ENCODE data around the gene FAM241A.

The FAM241A gene

DNA sequence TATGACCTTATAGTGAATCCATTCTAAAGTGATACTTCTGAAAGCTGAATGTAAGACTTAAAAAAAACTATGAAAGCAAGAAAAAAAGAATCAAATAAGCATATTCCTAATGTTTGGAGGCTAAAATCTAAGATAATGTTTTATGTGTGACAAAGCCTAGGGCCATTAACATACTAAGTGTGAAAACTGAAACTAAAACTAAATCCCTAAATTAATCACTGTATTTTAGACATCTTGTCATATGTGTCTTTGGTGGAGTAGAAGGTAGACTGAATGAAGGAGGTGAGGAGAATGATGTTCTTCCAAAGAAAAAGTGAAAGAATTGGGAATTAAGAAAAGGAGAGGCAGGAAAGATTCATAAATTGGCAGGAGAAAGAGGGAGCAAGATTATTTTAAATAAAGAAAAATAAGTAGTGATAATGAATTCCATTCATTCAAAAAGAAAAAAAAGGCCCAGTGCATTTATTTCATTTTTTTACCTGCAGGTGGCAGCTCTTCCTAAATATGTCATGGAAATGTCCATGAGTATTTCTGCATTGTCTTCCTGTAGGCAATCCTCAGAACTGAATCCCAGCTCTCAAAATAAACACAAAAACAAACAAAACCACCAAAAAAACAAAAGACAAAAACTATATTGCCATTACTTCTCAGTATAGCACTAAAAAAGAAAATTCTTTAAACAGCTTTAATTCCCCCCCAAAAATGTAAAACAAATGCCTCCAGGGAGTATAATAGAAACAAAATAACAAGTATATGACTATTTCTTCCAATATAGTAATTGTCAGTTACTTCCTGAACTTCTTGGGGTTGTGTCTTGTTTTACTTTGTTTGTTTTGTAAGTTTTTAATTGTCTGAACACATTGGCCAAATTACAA is 69.4 kb downstream of the FAM241A start:
- DNase-seq (ENCODE audit: low read depth), result no peak

DNA sequence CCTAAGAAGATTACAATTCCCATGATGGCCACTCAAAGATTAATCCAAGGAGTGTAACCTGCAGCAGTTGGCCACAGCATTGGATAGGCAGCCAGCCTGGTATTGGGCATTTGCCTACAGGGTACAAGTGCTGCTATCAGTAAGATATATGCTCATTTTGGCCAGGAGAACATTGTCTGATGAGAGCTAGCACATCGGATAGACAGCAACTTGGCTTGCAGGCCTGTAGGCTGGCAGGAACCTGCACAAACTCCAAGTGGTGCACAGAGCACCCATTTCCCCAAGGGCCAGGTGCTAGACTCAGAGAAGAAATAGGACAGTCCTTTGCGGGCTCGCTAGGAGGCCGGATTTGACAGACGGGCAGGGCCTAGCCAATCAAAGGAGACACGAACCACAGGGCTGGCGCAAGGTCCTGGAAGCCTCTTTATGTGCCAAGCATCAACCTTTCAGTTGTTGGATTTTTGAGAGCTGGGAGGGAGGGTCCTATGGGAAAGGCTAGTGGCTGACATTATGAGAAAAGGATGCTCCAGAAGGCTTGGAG is 74.6 kb downstream of the FAM241A start:
- no peak for DNase-seq (ENCODE audit: low read depth)

DNA sequence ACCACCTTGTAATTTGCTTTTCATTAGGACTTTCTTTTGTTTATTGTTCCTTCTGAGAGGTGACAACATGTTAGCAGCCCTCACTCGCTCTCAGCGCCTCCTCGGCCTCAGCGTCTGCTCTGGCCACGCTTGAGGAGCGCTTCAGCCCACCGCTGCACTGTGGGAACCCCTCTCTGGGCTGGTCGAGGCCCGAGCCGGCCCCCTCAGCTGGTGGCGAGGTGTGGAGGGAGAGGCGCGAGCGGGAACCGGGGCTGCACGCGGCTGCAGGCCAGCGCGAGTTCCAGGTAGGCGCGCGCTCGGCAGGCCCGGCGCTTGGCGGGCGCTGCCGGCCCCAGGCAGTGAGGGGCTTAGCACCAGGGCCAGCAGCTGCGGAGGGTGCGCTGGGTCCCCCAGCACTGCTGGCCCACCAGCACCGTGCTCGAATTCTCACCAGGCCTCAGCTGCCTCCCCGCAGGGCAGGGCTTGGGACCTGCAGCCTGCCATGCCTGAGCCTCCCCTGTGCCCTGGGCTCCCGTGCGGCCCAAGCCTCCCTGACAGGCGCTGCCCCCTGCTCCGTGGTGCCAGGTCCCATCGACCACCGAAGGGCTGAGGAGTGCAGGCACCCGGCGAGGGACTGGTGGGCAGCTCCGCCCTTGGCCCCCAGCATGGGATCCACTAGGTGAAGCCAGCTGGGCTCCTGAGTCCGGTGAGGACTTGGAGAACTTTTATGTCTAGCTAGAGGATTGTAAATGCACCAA is 77.1 kb downstream of the FAM241A start:
- DNase-seq (ENCODE audit: low read depth), result no peak

DNA sequence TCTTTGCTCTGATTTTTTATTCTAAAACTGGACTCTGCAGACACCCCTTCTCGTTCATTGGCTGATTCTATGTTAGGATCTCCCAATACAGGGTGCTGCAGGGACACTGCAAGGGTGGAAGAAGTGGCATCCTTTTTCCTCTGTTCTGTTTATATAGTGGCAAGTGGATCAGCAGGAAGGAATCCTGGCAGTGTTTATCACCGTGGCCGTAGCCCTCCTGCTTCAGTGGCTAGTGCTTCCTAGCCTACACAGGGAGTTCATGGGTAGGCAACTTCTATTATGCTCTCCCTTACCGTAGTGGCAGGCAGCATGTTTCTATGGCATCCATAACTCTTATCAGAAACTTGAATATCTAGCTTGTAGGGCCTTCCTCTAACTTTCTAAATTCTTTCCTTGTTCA is 79.9 kb downstream of the FAM241A start:
- DNase-seq (ENCODE audit: low read depth), result no peak

DNA sequence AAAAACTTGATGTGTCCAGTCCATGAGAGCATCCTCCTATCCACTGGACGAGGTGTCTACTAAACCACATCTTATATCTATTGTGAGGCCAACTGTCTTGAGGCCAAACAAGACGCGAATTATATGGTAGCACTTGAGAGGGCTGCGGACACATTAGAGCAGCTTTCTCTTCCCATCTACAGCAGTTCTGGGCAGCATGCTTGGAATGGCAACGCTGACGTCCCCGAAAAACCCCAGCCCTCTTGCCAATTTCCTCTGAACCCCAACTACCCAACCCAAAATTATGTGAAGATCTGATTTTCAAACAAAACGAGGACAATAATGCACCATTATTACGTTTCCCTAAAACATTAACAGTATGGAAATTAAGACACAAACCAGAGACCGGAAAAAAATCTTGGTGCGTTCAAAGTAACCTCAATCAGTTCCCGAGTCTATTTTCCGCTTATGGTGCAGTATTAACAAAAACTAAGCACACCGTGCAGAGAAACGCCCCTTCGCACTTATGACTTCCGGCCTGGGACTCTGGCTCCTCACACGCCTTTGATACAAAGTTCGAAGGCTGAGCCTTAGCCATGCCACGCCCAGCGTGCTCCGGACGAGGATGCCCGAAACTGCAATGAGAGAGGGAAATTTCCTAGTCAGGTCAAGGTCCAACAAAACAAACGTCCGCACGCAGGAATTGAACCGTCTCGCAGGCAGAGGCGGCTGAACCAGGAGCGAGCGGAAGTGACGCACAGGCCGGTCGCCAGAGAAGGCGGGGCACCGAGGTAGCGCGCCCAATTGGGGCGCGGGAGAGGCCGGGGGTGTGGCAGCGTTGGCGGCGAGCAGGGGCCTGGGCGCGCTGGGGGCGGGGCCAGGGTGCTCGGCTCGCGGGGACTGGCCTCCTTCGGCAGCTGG is 85.9 kb downstream of the FAM241A start:
- peak; percentile 93 for DNase-seq (ENCODE audit: low read depth)

DNA sequence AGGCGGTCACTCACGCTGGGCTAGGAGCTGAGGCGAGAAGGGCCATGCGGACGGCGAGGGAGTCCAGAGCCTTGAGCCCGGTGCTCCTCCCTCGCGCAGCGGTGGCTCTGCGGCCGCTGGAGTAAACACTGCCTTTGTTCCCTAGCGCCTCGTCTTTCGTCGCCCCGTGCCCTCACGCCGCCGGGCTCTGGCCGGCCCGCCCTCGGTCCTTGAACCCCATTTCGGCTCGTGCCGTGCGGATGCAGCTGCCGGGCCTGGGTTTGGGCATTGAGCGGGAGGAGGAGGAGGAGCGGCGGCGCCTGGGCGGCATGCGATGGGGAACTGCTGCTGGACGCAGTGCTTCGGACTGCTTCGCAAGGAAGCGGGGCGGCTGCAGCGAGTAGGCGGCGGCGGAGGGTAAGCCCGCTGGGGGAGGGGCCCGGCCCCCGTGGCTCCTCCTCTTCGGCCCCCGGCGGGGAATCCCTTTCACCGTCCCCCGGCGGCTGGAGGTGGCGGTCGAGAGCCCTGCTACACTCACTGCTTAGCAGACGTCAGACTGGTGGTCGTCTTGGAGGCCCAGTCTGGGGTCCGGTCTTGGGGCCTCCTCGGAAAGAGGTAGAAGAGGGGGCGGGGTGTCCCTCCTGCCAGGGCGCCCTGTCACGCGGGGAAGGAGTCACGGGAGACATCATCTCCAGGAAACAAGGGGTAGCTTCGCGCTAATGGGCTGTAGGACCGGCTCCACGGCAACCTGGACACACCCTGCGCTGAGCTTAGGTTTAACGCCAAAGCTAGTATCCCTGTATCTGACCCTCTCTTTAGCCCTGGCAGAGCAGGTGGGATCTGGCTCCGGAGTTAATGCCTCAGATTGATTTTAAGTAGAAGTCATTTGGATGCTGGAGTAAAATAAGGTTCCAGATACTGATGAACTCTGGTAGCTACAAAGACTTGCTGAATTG is 86.8 kb downstream of the FAM241A start, which contains the start of gene AP1AR:
Gene AP1AR (plus strand): TSS at position 9 of the 935 bp plus-strand sequence. CDS start 305 bp downstream, at position 314.
- peak; percentile 64 for DNase-seq (ENCODE audit: low read depth)

DNA sequence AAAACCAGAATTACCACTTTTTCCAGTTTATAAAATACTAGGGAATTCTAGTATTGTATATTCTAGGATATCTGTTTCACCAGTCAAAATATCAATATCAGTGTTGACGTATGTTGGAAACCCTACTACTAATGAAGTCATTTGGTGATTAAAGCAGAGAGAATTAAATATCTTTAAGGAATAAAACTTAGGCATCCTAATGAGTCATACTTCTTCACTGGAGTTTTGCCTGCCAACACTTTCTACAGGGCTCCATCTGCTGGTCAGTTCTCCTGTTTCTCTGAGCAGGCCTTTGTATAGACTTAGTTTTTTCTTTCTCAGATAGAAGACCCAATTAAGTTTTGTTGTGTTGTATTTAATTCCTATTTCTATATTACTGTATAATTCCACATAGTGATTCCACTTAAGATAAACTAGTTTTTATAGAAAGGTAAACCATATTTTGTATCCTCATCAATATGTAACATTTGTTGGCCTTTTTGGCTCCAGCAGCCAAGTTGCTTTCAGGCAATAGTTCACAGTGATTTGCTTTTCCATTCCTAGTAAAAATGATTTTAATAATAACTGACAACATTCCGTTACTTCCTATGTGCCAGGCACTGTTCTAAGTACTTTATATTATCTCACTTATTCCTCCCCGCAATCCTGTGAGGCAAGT is 89.8 kb downstream of the FAM241A start:
- DNase-seq (ENCODE audit: low read depth), result peak; percentile 17

DNA sequence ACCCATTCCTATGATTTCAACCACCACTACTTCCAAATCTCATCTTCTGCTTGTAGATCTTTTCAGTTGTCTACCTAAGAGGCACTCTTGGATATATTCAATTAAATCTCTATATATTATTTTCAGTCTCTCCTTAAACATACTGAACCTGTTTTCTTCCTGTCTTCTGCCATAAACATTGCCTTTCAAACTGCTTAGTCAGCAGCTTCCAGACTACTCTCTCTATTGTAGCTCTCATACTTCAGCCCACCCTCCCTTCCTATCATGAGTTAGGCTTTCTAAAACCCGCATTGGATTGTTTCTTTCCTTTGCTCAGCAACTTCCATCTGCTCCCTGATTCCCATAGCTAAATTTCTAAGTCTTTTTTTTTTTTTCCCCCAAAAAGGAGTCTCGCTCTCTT is 90.8 kb downstream of the FAM241A start:
- DNase-seq (ENCODE audit: low read depth), result no peak

DNA sequence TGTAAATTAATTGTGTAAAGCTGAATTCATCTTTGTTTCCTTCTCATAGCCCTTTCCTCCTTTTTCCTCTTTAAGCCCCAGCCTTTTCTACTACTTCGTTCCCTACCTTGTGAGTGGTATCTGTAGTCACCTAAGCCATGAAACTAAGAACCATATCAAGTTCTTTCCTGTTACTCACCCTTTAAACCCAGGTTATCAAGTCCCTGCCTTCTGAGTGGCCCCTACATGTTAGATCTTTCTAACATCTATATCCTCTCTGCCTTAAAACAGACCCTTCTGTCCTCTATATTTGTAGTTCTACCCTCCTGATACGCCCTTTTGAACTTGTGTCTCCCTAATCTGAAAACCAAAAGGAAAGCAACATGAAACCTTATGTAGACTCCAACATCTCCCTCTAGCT is 93.6 kb downstream of the FAM241A start:
- DNase-seq (ENCODE audit: low read depth), result no peak

Measured in activated T-cell treated with anti-CD3 and anti-CD28 coated beads for 1 hour (primary cell).